ENCODE results near the gene SLC24A5. TPM values are rescaled to one million over a fixed set of nuclear protein-coding genes. Genes with fewer than 3 reads are reported as not detected.

SLC24A5 gene
- total RNA-seq, 4 donors from 2014 or later: not detected

GRCh38 chr15:48096355-48096786, 24.4 kb upstream of the SLC24A5 start:
- no peak for TF ChIP-seq CTCF (IDR thresholded peaks at IDR 0.05; ENCODE audit: low read depth)

GRCh38 chr15:48096813-48097212, 24.0 kb upstream of the SLC24A5 start:
- no peak for TF ChIP-seq CTCF (IDR thresholded peaks at IDR 0.05; ENCODE audit: low read depth)

- no peak for TF ChIP-seq CTCF (IDR thresholded peaks at IDR 0.05; ENCODE audit: low read depth)
Observed at GRCh38 chr15:48097264-48097663, 23.5 kb upstream of the SLC24A5 start.

- no peak for TF ChIP-seq CTCF (IDR thresholded peaks at IDR 0.05; ENCODE audit: low read depth)
Observed at GRCh38 chr15:48101376-48101961, 19.3 kb upstream of the SLC24A5 start.

- TF ChIP-seq CTCF (IDR thresholded peaks at IDR 0.05; ENCODE audit: low read depth): no peak
Observed at GRCh38 chr15:48102167-48102566, 18.6 kb upstream of the SLC24A5 start.

- no peak for TF ChIP-seq CTCF (IDR thresholded peaks at IDR 0.05; ENCODE audit: low read depth)
Observed at GRCh38 chr15:48103647-48104046, 17.1 kb upstream of the SLC24A5 start.

- no peak for TF ChIP-seq CTCF (IDR thresholded peaks at IDR 0.05; ENCODE audit: low read depth)
Observed at GRCh38 chr15:48105936-48106335, 14.9 kb upstream of the SLC24A5 start.
